Ishikawa (cell line): ENCODE data around the gene PTAR1.

ENCODE experiments used
- CEBPB ChIP-seq: IDR thresholded peaks from 2 replicates; pipeline ENCODE4 v1.6.1; 2012
- CREB1 ChIP-seq: IDR thresholded peaks from 2 replicates; pipeline ENCODE4 v1.6.1; 2012; ENCODE audit warnings: low read depth
- EGR1 ChIP-seq: IDR thresholded peaks from 2 replicates; pipeline ENCODE4 v1.6.1; 2012
- EP300 ChIP-seq: IDR thresholded peaks from 2 replicates; pipeline ENCODE4 v1.6.1; 2012; ENCODE audit warnings: borderline replicate concordance
- TAF1 ChIP-seq: IDR thresholded peaks from 2 replicates; pipeline ENCODE4 v1.6.1; 2012; ENCODE audit warnings: low read depth, mild to moderate bottlenecking
- TF ChIP-seq, protein P1 (sequence below): IDR thresholded peaks from 2 replicates; pipeline ENCODE4 v1.6.1; 2012
- TF ChIP-seq, protein P2 (sequence below): IDR thresholded peaks from 2 replicates; pipeline ENCODE4 v1.6.1; 2012

DNA sequence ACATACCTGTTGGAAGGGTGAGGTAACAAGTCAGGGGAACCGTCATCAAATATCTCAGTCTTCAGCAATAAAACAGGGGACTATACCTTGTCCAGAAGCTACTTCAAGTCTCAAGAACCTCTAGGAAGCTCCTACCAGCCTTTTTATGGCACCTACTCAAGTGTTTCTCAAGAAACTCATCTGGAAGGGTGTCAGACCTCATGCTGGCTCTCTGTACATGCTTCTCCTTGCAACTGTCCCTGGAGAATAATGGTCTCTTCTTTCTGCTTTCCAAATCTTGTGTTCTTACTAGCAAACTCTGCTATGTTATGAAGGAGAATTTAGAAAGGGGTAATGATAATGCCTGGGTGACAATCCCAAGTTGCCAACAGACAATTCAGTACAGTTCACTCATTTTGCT lies 8.3 kb upstream of the PTAR1 start:
- TF ChIP-seq, protein P1, sequence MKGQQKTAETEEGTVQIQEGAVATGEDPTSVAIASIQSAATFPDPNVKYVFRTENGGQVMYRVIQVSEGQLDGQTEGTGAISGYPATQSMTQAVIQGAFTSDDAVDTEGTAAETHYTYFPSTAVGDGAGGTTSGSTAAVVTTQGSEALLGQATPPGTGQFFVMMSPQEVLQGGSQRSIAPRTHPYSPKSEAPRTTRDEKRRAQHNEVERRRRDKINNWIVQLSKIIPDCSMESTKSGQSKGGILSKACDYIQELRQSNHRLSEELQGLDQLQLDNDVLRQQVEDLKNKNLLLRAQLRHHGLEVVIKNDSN: no peak
- TF ChIP-seq CREB1 (no peak), EP300 (no peak), TAF1 (no peak), EGR1 (no peak), CEBPB (no peak)
- TF ChIP-seq, protein P2, sequence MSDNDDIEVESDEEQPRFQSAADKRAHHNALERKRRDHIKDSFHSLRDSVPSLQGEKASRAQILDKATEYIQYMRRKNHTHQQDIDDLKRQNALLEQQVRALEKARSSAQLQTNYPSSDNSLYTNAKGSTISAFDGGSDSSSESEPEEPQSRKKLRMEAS: no peak
